ENCODE measurements around the gene UBE2H. TPM values are rescaled to one million over a fixed set of nuclear protein-coding genes. Genes with fewer than 3 reads are reported as not detected.

The UBE2H gene
- total and polyA plus RNA-seq, 2 of the 4 experiments (the other 2 are of a cell fraction) = 34.6 to 49.4 TPM

- intact Hi-C loops (cut with micrococcal nuclease) (loop anchor here (1.0 kb wide), 1 partner anchor 9 kb away; no protein-coding TSS in a partner anchor), dilution Hi-C loops (cut with HindIII; ENCODE audit: low sequenced_read_pairs, unreplicated experiment) (no loop called here), in situ Hi-C loops (cut with MboI; ENCODE audit: low sequenced_read_pairs) (no loop called here)
- H4K91ac ChIP-seq (ENCODE audit: insufficient read depth, low read depth, low read length) = peak overlapping the region; percentile 68
- H2AK5ac ChIP-seq (ENCODE audit: low read depth, low read length) = peak overlapping the region; percentile 52; the same call in 1 of the 2 replicates
- H3K9ac ChIP-seq (ENCODE audit: low read depth, low read length) = peak overlapping the region; percentile 25; the same call in 1 of the 2 replicates
- POLR2A ChIA-PET (ENCODE audit: unreplicated experiment) = no interaction called here
- H3K79me1 ChIP-seq (ENCODE audit: low read depth in 1 of 2, low read length in 2 of 2) = peaks cover 45 to 76% of the 10 kb centered on the region in 2 experiments
- no peaks in the 10 kb centered on the region for H3K9me3 ChIP-seq (ENCODE audit: control insufficient read depth, insufficient read depth, low read length)
- H3K36me3 ChIP-seq (ENCODE audit: control insufficient read depth, insufficient read depth, low read length) = peaks cover 8% of the 10 kb centered on the region; the same call in 1 of the 2 replicates
- no peak for ATAC-seq (ENCODE audit: low read depth)
- H2AFZ ChIP-seq (replicated peaks; ENCODE audit: low read length, poor library complexity) = no peak overlapping the region
- 60% methylated on average over 1 of the region's 1 CpG; no CpG with 5 or more reads in 1 of the 2 experiments for WGBS, 2 experiments (ENCODE audit: extremely low coverage in 2 of 2, insufficient read length in 1 of 2)
- no peak overlapping the region for H3K4me3 ChIP-seq (ENCODE audit: insufficient read depth, low read depth, low read length)
- peaks cover 26% of the 10 kb centered on the region for H3K4me1 ChIP-seq (ENCODE audit: control insufficient read depth, insufficient read depth, low read length)
- peak overlapping the region; percentile 94 for H3K18ac ChIP-seq (ENCODE audit: low read depth, low read length)
- H2BK120ac ChIP-seq (ENCODE audit: low read depth, low read length) = peak overlapping the region; percentile 85
- no peak overlapping the region for H3K56ac ChIP-seq (ENCODE audit: extremely low read depth, insufficient read depth, low read length)
- peaks cover 8% of the 10 kb centered on the region for H3K9me1 ChIP-seq (ENCODE audit: insufficient read depth, low read length)
- no peak overlapping the region for H2AK9ac ChIP-seq (replicated peaks; ENCODE audit: low read depth, low read length, poor library complexity)
- H3K4me2 ChIP-seq (ENCODE audit: low read depth, low read length) = peak overlapping the region; percentile 36
- H2BK5ac ChIP-seq (ENCODE audit: low read depth, low read length, poor library complexity, severe bottlenecking) = peak overlapping the region; percentile 90
- TF ChIP-seq, protein P1, sequence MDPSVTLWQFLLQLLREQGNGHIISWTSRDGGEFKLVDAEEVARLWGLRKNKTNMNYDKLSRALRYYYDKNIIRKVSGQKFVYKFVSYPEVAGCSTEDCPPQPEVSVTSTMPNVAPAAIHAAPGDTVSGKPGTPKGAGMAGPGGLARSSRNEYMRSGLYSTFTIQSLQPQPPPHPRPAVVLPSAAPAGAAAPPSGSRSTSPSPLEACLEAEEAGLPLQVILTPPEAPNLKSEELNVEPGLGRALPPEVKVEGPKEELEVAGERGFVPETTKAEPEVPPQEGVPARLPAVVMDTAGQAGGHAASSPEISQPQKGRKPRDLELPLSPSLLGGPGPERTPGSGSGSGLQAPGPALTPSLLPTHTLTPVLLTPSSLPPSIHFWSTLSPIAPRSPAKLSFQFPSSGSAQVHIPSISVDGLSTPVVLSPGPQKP (IDR thresholded peaks at IDR 0.05; ENCODE audit: borderline replicate concordance, low read depth, low read length) = no peak
- TF ChIP-seq MXI1 (IDR thresholded peaks at IDR 0.05; ENCODE audit: borderline replicate concordance, low read depth, low read length) (no peak), CHD1 (IDR thresholded peaks at IDR 0.05; ENCODE audit: low read depth, low read length) (no peak), MAZ (IDR thresholded peaks at IDR 0.05; ENCODE audit: borderline replicate concordance, low read depth, low read length) (no peak), RFX5 (IDR thresholded peaks at IDR 0.05; ENCODE audit: low read depth, low read length) (no peak)
- TF ChIP-seq, protein P2, sequence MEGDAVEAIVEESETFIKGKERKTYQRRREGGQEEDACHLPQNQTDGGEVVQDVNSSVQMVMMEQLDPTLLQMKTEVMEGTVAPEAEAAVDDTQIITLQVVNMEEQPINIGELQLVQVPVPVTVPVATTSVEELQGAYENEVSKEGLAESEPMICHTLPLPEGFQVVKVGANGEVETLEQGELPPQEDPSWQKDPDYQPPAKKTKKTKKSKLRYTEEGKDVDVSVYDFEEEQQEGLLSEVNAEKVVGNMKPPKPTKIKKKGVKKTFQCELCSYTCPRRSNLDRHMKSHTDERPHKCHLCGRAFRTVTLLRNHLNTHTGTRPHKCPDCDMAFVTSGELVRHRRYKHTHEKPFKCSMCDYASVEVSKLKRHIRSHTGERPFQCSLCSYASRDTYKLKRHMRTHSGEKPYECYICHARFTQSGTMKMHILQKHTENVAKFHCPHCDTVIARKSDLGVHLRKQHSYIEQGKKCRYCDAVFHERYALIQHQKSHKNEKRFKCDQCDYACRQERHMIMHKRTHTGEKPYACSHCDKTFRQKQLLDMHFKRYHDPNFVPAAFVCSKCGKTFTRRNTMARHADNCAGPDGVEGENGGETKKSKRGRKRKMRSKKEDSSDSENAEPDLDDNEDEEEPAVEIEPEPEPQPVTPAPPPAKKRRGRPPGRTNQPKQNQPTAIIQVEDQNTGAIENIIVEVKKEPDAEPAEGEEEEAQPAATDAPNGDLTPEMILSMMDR (conservative IDR thresholded peaks at IDR 0.05; ENCODE audit: low read depth, low read length) = no peak
- peak overlapping the region; percentile 81 for H3K4ac ChIP-seq (ENCODE audit: low read depth, low read length)
- H2BK20ac ChIP-seq (ENCODE audit: low read depth, low read length) = peak overlapping the region; percentile 86
- H2BK15ac ChIP-seq (ENCODE audit: low read depth, low read length) = peak overlapping the region; percentile 18; the same call in 1 of the 3 replicates
- no peaks in the 10 kb centered on the region for H3K27me3 ChIP-seq (ENCODE audit: control insufficient read depth, insufficient read depth, low read length)
- peak overlapping the region; percentile 34 to 41; a peak in 2 of 4 replicates for H4K8ac ChIP-seq (ENCODE audit: low read depth in 2 of 2, low read length in 2 of 2)
- H4K5ac ChIP-seq (ENCODE audit: low read depth, low read length) = peak overlapping the region; percentile 84
- peak overlapping the region; percentile 64; the same call in 1 of the 2 replicates for H3K14ac ChIP-seq (replicated peaks; ENCODE audit: low read depth, low read length)
- no peak for DNase-seq
- peak overlapping the region; percentile 52; the same call in 1 of the 2 replicates for H3K23ac ChIP-seq (ENCODE audit: low read depth, low read length)
- BruUV-seq (replicated peaks) = no TSS peak
- H3K27ac ChIP-seq (ENCODE audit: insufficient read depth, low read length) = peak overlapping the region; percentile 81; the same call in 1 of the 2 replicates
- H4K20me1 ChIP-seq (ENCODE audit: insufficient read depth, low read length) = peaks cover 18% of the 10 kb centered on the region; the same call in 1 of the 2 replicates
- CTCF ChIA-PET = interaction anchor here (0.6 kb wide), 1 partner anchor 166 kb away, joined by 4 read pairs; no protein-coding TSS in a partner anchor
Observed at GRCh38 chr7:129865925-129866201, 86.9 kb downstream of the UBE2H start.

Measured in IMR-90 (cell line).